Upper lobe of left lung (tissue), 6 donors: ENCODE data around the gene RCN2. TPM values are rescaled to one million over a fixed set of nuclear protein-coding genes. Genes with fewer than 3 reads are reported as not detected.
A peak's percentile ranks its signal among the peaks of the same experiment; 100 is the strongest.

Experiments used
- ATAC-seq, 2 donors: fragments of 200-7000 bp; cut with Tn5 transposase; one replicate each; pipeline ENCODE4 v1.9.1; 2022; ENCODE audit warnings: mild to moderate bottlenecking in 2 of 2, moderate library complexity in 2 of 2; ENCODE audit not compliant: low FRiP score in 2 of 2
- DNase-seq, 2 donors: peaks; one replicate each; pipeline ENCODE4 v3.0.0-alpha.2; 2019 to 2020
- H3K27ac ChIP-seq, 4 donors: fragments of 200-600 bp; sonication (generic); one replicate each; pipeline ENCODE4 v1.5.1; 2016 to 2019
- H3K27me3 ChIP-seq, 4 donors: fragments of 200-600 bp; sonication (generic); one replicate each; pipeline ENCODE4 v1.5.1; 2017 to 2019
- H3K36me3 ChIP-seq, 4 donors: fragments of 200-600 bp; sonication (generic); one replicate each; pipeline ENCODE4 v1.5.1; 2016 to 2019
- H3K4me1 ChIP-seq, 4 donors: fragments of 200-600 bp; sonication (generic); one replicate each; pipeline ENCODE4 v1.5.1; 2018 to 2019
- H3K4me3 ChIP-seq, 4 donors: fragments of 200-600 bp; sonication (generic); one replicate each; pipeline ENCODE4 v1.5.1; 2017 to 2019; ENCODE audit warnings: mild to moderate bottlenecking in 2 of 4, moderate library complexity in 1 of 4
- H3K9me3 ChIP-seq, 4 donors: fragments of 200-600 bp; sonication (generic); one replicate each; pipeline ENCODE4 v1.5.1; 2018 to 2019
- CTCF ChIP-seq, 6 experiments: fragments of 450-650 bp in 4 of 6; fragments of 200-600 bp in 2 of 6; sonication (generic) in 2 of 6; IDR thresholded peaks; one replicate each; pipeline ENCODE4 v1.5.1; 2016 to 2019; ENCODE audit warnings: antibody characterized with exemption in 6 of 6
- EP300 ChIP-seq, 4 donors: sonication (generic); formaldehyde crosslinking; IDR thresholded peaks; one replicate each; pipeline ENCODE4 v1.5.1; 2017; ENCODE audit warnings: antibody characterized with exemption in 4 of 4, control low read depth in 2 of 4
- POLR2A ChIP-seq, 4 donors: fragments of 450-650 bp; IDR thresholded peaks; one replicate each; pipeline ENCODE4 v1.5.1; 2016 to 2017; ENCODE audit warnings: antibody characterized with exemption in 4 of 4, mild to moderate bottlenecking in 2 of 4
- POLR2AphosphoS5 ChIP-seq, 2 donors: sonication (generic); formaldehyde crosslinking; IDR thresholded peaks; one replicate each; pipeline ENCODE4 v1.5.1; 2017; ENCODE audit warnings: antibody characterized with exemption in 2 of 2
- WGBS, 2 donors: methylation state at CpG; one replicate each; pipeline ENCODE4 v1.1.5; 2017 to 2018; 5-methylcytosine and 5-hydroxymethylcytosine counted together
- total RNA-seq, 6 donors: library from RNA; depleted of rRNA in 4 of 6; stranded (reverse); fragments of >200 nt in 4 of 6; gene quantifications; one replicate each; pipeline versions ENCODE4 v1.1.0 to v1.2.1, GENCODE V29; 2016 to 2021
- donor health status: DM: no; HTN: no; CAD: no; lungs with moderate emphysema.
- donor health status: DM: no; HTN: yes; CAD: no; lungs with severe emphysema.

Gene RCN2
- total RNA-seq, 6 donors from 2014 or later, result 17.8 to 43.9 (median 32.7) TPM

- Histone ChIP-seq H3K4me1 (peaks cover 27 to 31% (median 29%) of the 10 kb centered on the region in 4 donors), H3K9me3 (no peaks in the 10 kb centered on the region), H3K27ac (peak overlapping the region in 3 of 4 donors; percentile 54 to 95 (median 95)), H3K36me3 (no peaks in the 10 kb centered on the region), H3K27me3 (no peaks in the 10 kb centered on the region), H3K4me3 (no peak overlapping the region)
- TF ChIP-seq POLR2AphosphoS5 (IDR thresholded peaks at IDR 0.05), result no peak
- TF ChIP-seq POLR2A (IDR thresholded peaks at IDR 0.05), result no peak
- WGBS, 2 donors, result 97 to 98% methylated on average over 2 of the region's 2 CpGs
- no peak for DNase-seq
- no peak for ATAC-seq
These were observed 29.6 kb upstream of the RCN2 start for GRCh38 chr15:76901965-76902364.

GRCh38 chr15:76903251-76903681 is 28.3 kb upstream of the RCN2 start:
- H3K9me3 ChIP-seq, result no peaks in the 10 kb centered on the region
- no peaks in the 10 kb centered on the region for H3K36me3 ChIP-seq
- peak overlapping the region; percentile 54 to 95 (median 83) for H3K27ac ChIP-seq
- peaks cover 27 to 31% (median 29%) of the 10 kb centered on the region in 4 donors for H3K4me1 ChIP-seq
- no peak for ATAC-seq
- DNase-seq, result no peak
- no peaks in the 10 kb centered on the region for H3K27me3 ChIP-seq
- TF ChIP-seq CTCF (IDR thresholded peaks at IDR 0.05) (peak in 2 of 6 experiments; percentile 13 to 31), EP300 (IDR thresholded peaks at IDR 0.05) (no peak), POLR2AphosphoS5 (IDR thresholded peaks at IDR 0.05) (no peak)
- peak overlapping the region in 2 of 4 donors; percentile 22 to 27 for H3K4me3 ChIP-seq

- H3K36me3 ChIP-seq, result no peaks in the 10 kb centered on the region
- ATAC-seq (peak; percentile 2 to 25), DNase-seq (peak in 1 of 2 donors; percentile 24)
- no peaks in the 10 kb centered on the region for H3K27me3 ChIP-seq
- peak overlapping the region; percentile 93 to 96 (median 95) for H3K27ac ChIP-seq
- peaks cover 27 to 31% (median 29%) of the 10 kb centered on the region in 4 donors for H3K4me1 ChIP-seq
- WGBS, 2 donors, result 3 to 5% methylated on average over 9 to 28 of the region's 29 CpGs
- TF ChIP-seq POLR2A (IDR thresholded peaks at IDR 0.05) (no peak), EP300 (IDR thresholded peaks at IDR 0.05) (no peak), CTCF (IDR thresholded peaks at IDR 0.05) (no peak), POLR2AphosphoS5 (IDR thresholded peaks at IDR 0.05) (no peak)
- H3K4me3 ChIP-seq, result peak overlapping the region; percentile 75 to 96 (median 83)
- H3K9me3 ChIP-seq, result no peaks in the 10 kb centered on the region
These were observed 27.0 kb upstream of the RCN2 start for GRCh38 chr15:76904461-76905012.

GRCh38 chr15:76905013-76905839 is 26.3 kb upstream of the RCN2 start, which contains the start of gene SCAPER:
SCAPER (minus strand) TSS chr15:76905340; CDS start chr15:76883817, 21,523 bp downstream.
- Histone ChIP-seq H3K36me3 (no peaks in the 10 kb centered on the region), H3K9me3 (no peaks in the 10 kb centered on the region), H3K27ac (peak within 1 kb of the TSS; percentile 93 to 96 (median 95)), H3K4me3 (peak within 1 kb of the TSS; percentile 75 to 96 (median 83)), H3K4me1 (peaks cover 27 to 31% (median 29%) of the 10 kb centered on the region in 4 donors), H3K27me3 (no peaks in the 10 kb centered on the region)
- ATAC-seq, result peak; percentile 95 to 98
- WGBS, 2 donors, result 1 to 4% methylated on average over 24 to 42 of the region's 78 CpGs
- peak; percentile 96 to 98 for DNase-seq
- TF ChIP-seq POLR2A (IDR thresholded peaks at IDR 0.05), result peak in 3 of 4 donors; percentile 69 to 85 (median 70)
- TF ChIP-seq CTCF (IDR thresholded peaks at IDR 0.05), result peak in 2 of 6 experiments; percentile 30 to 44
- TF ChIP-seq POLR2AphosphoS5 (IDR thresholded peaks at IDR 0.05), result peak in 1 of 2 donors; percentile 95
- peak in 1 of 4 donors; percentile 72 for TF ChIP-seq EP300 (IDR thresholded peaks at IDR 0.05)

GRCh38 chr15:76905855-76906254 is 25.7 kb upstream of the RCN2 start:
- H3K4me1 ChIP-seq, result peaks cover 27 to 31% (median 29%) of the 10 kb centered on the region in 4 donors
- H3K36me3 ChIP-seq, result no peaks in the 10 kb centered on the region
- no peak for DNase-seq
- no peak for ATAC-seq
- 29 to 36% methylated on average over 9 of the region's 9 CpGs for WGBS, 2 donors
- no peaks in the 10 kb centered on the region for H3K9me3 ChIP-seq
- no peaks in the 10 kb centered on the region for H3K27me3 ChIP-seq
- TF ChIP-seq EP300 (IDR thresholded peaks at IDR 0.05), result no peak
- TF ChIP-seq CTCF (IDR thresholded peaks at IDR 0.05), result no peak
- TF ChIP-seq POLR2A (IDR thresholded peaks at IDR 0.05), result no peak
- TF ChIP-seq POLR2AphosphoS5 (IDR thresholded peaks at IDR 0.05), result no peak
- peak overlapping the region in 3 of 4 donors; percentile 80 to 96 (median 86) for H3K4me3 ChIP-seq
- peak overlapping the region; percentile 93 to 96 (median 95) for H3K27ac ChIP-seq
